Measurements from ENCODE around the gene SLC5A3.

DNA sequence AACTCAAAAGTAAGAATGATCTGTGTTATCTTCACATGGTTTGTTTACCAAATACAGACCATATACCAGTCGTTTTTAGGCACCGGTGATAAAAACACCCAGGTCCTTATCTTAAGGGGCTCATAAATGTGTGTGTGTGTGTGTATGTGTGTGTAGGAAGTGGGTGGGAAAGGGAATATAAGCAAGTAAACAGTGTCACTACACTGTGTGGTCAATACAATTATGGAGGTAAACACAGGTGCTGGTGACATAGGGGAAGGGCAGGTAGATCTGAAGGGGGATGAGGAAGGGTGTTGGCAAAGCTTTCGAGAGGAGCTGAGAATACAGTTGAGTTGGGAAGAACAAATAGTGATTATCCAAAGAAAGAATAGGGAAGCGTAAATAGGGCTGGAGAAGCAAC is 19.1 kb upstream of the SLC5A3 start:
- TF ChIP-seq CTBP1 (IDR thresholded peaks at IDR 0.05; ENCODE audit: borderline replicate concordance) (no peak), SP1 (IDR thresholded peaks at IDR 0.05) (no peak), NFRKB (IDR thresholded peaks at IDR 0.05) (no peak), ZNF384 (IDR thresholded peaks at IDR 0.05) (no peak), TARDBP (IDR thresholded peaks at IDR 0.05) (no peak), BHLHE40 (IDR thresholded peaks at IDR 0.05; ENCODE audit: borderline replicate concordance) (no peak), FOXM1 (IDR thresholded peaks at IDR 0.05; ENCODE audit: borderline replicate concordance) (no peak), SUZ12 (IDR thresholded peaks at IDR 0.05) (no peak), ELF4 (IDR thresholded peaks at IDR 0.05) (no peak), FOXA1 (IDR thresholded peaks at IDR 0.05) (no peak), ARNT (IDR thresholded peaks at IDR 0.05) (no peak), HDGF (IDR thresholded peaks at IDR 0.05; ENCODE audit: borderline replicate concordance) (no peak)
- TF ChIP-seq, protein P1, sequence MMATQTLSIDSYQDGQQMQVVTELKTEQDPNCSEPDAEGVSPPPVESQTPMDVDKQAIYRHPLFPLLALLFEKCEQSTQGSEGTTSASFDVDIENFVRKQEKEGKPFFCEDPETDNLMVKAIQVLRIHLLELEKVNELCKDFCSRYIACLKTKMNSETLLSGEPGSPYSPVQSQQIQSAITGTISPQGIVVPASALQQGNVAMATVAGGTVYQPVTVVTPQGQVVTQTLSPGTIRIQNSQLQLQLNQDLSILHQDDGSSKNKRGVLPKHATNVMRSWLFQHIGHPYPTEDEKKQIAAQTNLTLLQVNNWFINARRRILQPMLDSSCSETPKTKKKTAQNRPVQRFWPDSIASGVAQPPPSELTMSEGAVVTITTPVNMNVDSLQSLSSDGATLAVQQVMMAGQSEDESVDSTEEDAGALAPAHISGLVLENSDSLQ (IDR thresholded peaks at IDR 0.05), result no peak
